Adrenal gland (tissue), 12 donors: Measurements from ENCODE around the gene TTC23L. TPM values are rescaled to one million over a fixed set of nuclear protein-coding genes. Genes with fewer than 3 reads are reported as not detected.

ENCODE experiments used
- DNase-seq, 7 donors: peaks; one replicate each; pipeline ENCODE4 v3.0.0-alpha.2; 2019 to 2020
- H3K27ac ChIP-seq, 5 donors: fragments of 200-600 bp; sonication (generic) in 4 of 5; 1 replicate in 3 of 5; 2 replicates in 2 of 5; pipeline versions ENCODE4 v1.5.1 to v1.8.0; 2016 to 2020; ENCODE audit warnings: mild to moderate bottlenecking in 1 of 5
- H3K27me3 ChIP-seq: fragments of 200-600 bp; 2 replicates; pipeline ENCODE4 v1.8.0; 2021
- H3K36me3 ChIP-seq, 2 donors: fragments of 200-600 bp; replicated peaks in 1 of 2; 1 replicate in 1 of 2; 2 replicates in 1 of 2; pipeline versions ENCODE4 v1.5.1 to v1.8.0; 2018 to 2022
- H3K4me1 ChIP-seq, 2 donors: fragments of 200-600 bp; replicated peaks in 1 of 2; 1 replicate in 1 of 2; 2 replicates in 1 of 2; pipeline versions ENCODE4 v1.5.1 to v1.8.0; 2018 to 2021
- H3K4me3 ChIP-seq, 4 donors: fragments of 200-600 bp; sonication (generic) in 3 of 4; one replicate each; pipeline ENCODE4 v1.5.1; 2016 to 2018
- H3K9me3 ChIP-seq, 3 donors: fragments of 200-600 bp; sonication (generic) in 1 of 3; replicated peaks in 1 of 3; 1 replicate in 2 of 3; 2 replicates in 1 of 3; pipeline versions ENCODE4 v1.5.1 to v1.8.0; 2016 to 2021
- POLR2A ChIP-seq, 2 donors: fragments of 450-650 bp; IDR thresholded peaks; one replicate each; pipeline ENCODE4 v1.6.1; 2017; ENCODE audit warnings: antibody characterized with exemption in 2 of 2, mild to moderate bottlenecking in 2 of 2, moderate library complexity in 1 of 2
- WGBS, 4 donors: extraction: QIAGEN DNeasy Blood & Tissue Kit in 2 of 4; methylation state at CpG; one replicate each; pipeline versions ENCODE4 v1.1.5 to v1.1.7; 2013 to 2017; 5-methylcytosine and 5-hydroxymethylcytosine counted together
- intact Hi-C, 2 donors: fragments of 100-400 bp; cut with DNase I; formaldehyde crosslinking; loops; one replicate each; pipeline versions ENCODE4 v1.14.1 to v1.15.0; 2022 to 2023
- polyA plus RNA-seq, 3 donors: library from polyadenylated mRNA; stranded (reverse); fragments of 200-250 nt in 2 of 3; fragments of 350-450 nt in 1 of 3; fragmentation: Illumina TruSeq in 1 of 3; extraction: RNeasy Lipid Tissue Mini Kit (QIAGEN cat#74804) in 1 of 3; gene quantifications; one replicate each; pipeline ENCODE4 v1.2.3, GENCODE V29; 2013 to 2014
- total RNA-seq, 9 donors: library from RNA; depleted of rRNA in 4 of 9; stranded (reverse); fragments of >200 nt in 4 of 9; fragments of 120-200 nt in 1 of 9; fragmentation: NEBNext Ultra II Directional in 1 of 9; extraction: Animal tissue kit (Norgen Biotek cat#: 25700) in 1 of 9; gene quantifications; one replicate each; pipeline versions ENCODE4 v1.1.0 to v1.2.4, GENCODE V29; 2013 to 2023
- TF ChIP-seq, protein P1 (sequence below), 6 experiments: fragments of 450-650 bp in 4 of 6; fragments of 200-600 bp in 2 of 6; sonication (generic) in 1 of 6; IDR thresholded peaks; 1 replicate in 5 of 6; 2 replicates in 1 of 6; pipeline versions ENCODE4 v1.5.1 to v1.8.0; 2016 to 2021; ENCODE audit warnings: antibody characterized with exemption in 6 of 6, mild to moderate bottlenecking in 2 of 6, moderate library complexity in 1 of 6
- donor health status: healthy with polysubstance abuse.
- donor health status: Bipolar disorder and iron deficiency.
- donor health status: DM: yes; HTN: yes; CAD: no.
- donor health status: DM: no; HTN: no; CAD: no.
- donor health status: DM: no; HTN: no; CAD: no.
- donor health status: DM: yes; HTN: yes; CAD: no.

Gene TTC23L
- total and polyA plus RNA-seq, 12 donors, result 0.40 to 4.8 (median 2.9) TPM; not detected in 2

DNA sequence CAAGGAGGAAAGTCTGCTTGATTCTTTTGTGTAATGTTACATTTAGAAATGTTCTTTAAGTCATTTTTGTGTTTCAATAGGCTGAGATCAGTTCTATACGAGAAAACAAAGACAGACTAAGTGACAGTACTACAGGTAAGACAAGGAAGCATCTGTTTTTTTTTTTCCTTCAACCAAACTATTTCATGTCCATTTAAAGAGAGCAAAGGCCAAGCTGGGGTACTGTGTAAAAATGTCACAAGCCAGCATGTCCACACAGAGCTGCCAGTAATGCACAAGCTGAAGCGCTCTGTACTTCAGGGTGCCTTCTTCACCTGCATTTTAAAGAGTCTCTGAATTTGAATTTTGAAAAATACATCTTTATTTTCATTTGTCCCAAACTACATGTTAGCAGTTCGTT lies 20.2 kb upstream of the TTC23L start:
- 91 to 96% (median 93%) methylated on average over 3 of the region's 3 CpGs for WGBS, 4 donors
- no peak for TF ChIP-seq POLR2A (IDR thresholded peaks at IDR 0.05)
- TF ChIP-seq, protein P1, sequence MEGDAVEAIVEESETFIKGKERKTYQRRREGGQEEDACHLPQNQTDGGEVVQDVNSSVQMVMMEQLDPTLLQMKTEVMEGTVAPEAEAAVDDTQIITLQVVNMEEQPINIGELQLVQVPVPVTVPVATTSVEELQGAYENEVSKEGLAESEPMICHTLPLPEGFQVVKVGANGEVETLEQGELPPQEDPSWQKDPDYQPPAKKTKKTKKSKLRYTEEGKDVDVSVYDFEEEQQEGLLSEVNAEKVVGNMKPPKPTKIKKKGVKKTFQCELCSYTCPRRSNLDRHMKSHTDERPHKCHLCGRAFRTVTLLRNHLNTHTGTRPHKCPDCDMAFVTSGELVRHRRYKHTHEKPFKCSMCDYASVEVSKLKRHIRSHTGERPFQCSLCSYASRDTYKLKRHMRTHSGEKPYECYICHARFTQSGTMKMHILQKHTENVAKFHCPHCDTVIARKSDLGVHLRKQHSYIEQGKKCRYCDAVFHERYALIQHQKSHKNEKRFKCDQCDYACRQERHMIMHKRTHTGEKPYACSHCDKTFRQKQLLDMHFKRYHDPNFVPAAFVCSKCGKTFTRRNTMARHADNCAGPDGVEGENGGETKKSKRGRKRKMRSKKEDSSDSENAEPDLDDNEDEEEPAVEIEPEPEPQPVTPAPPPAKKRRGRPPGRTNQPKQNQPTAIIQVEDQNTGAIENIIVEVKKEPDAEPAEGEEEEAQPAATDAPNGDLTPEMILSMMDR (IDR thresholded peaks at IDR 0.05), result no peak
- no peaks in the 10 kb centered on the region for H3K9me3 ChIP-seq
- no peaks in the 10 kb centered on the region for H3K36me3 ChIP-seq
- H3K27me3 ChIP-seq, result no peaks in the 10 kb centered on the region
- no peak overlapping the region for H3K4me3 ChIP-seq
- intact Hi-C loops, result no loop called here
- peaks cover 0 to 4% of the 10 kb centered on the region in 2 donors for H3K4me1 ChIP-seq
- DNase-seq, result no peak
- no peak overlapping the region for H3K27ac ChIP-seq

DNA sequence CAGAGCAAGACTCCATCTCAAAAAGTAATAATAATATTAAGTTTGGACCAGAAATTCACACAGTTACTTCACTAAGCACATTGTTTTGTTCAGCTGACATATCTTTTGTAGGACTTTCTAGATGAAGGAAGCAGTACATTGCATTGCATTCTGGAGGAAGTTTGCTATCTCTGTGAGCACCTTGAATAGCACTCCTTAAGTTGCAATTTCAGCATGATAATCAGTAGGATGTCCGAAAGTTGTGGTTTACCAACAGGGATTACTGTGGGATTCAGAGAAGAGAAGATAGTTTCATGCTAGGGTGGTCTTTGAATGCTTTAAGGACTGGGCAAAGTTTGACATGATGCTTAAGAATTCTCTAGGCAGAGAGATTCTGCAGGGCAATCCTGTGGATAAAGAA lies 18.4 kb upstream of the TTC23L start:
- intact Hi-C loops, result no loop called here
- WGBS, 4 donors, result 94 to 100% (median 95%) methylated on average over 1 of the region's 1 CpG
- no peak overlapping the region for H3K27ac ChIP-seq
- no peaks in the 10 kb centered on the region for H3K9me3 ChIP-seq
- no peaks in the 10 kb centered on the region for H3K27me3 ChIP-seq
- H3K4me3 ChIP-seq, result no peak overlapping the region
- peaks cover 0 to 4% of the 10 kb centered on the region in 2 donors for H3K4me1 ChIP-seq
- H3K36me3 ChIP-seq, result peaks cover 0 to 5% of the 10 kb centered on the region in 2 donors
- TF ChIP-seq, protein P1 (IDR thresholded peaks at IDR 0.05), result no peak
- TF ChIP-seq POLR2A (IDR thresholded peaks at IDR 0.05), result no peak
- DNase-seq, result no peak

DNA sequence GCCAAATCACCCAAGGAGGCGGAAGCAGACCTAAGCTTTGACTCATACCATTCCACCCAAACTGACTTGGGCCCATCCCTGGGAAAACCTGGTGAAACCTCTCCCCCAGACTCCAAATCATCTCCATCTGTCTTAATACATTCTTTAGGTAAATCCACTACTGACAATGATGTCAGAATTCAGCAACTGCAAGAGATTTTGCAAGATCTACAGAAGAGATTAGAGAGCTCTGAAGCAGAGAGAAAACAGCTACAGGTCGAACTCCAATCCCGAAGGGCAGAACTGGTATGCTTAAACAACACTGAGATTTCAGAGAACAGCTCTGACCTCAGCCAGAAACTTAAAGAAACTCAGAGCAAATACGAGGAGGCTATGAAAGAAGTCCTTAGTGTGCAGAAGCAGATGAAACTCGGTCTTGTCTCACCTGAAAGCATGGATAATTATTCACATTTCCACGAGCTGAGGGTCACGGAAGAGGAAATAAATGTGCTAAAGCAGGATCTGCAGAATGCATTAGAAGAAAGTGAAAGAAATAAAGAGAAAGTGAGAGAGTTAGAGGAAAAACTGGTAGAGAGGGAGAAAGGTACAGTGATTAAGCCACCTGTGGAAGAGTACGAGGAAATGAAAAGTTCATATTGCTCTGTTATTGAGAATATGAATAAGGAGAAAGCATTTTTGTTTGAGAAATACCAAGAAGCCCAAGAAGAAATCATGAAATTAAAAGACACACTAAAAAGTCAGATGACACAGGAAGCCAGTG lies 15.8 kb upstream of the TTC23L start:
- TF ChIP-seq POLR2A (IDR thresholded peaks at IDR 0.05), result no peak
- TF ChIP-seq, protein P1 (IDR thresholded peaks at IDR 0.05), result no peak
- Histone ChIP-seq H3K36me3 (peaks cover 0 to 13% of the 10 kb centered on the region in 2 donors), H3K4me1 (peaks cover 0 to 4% of the 10 kb centered on the region in 2 donors), H3K9me3 (no peaks in the 10 kb centered on the region), H3K4me3 (no peak overlapping the region), H3K27me3 (no peaks in the 10 kb centered on the region), H3K27ac (no peak overlapping the region)
- intact Hi-C loops, result no loop called here
- 93 to 96% (median 95%) methylated on average over 8 of the region's 8 CpGs for WGBS, 4 donors
- no peak for DNase-seq

DNA sequence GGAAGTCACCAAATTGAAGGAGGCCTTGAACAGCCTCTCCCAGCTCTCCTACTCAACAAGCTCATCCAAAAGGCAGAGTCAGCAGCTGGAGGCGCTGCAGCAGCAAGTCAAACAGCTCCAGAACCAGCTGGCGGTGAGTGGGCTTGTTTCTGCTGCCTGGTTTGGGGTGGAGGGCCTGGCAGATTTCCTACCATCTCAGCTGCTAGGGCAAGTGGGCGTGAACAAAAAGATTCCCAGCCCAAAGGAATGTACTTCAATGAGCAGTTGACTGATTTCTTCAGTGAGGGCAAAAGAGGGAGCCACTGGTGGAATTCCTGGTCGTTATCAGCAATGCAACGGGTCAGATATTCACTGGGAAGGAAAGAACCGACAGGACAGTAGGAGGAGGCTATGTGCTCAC lies 12.6 kb upstream of the TTC23L start:
- H3K9me3 ChIP-seq, result no peaks in the 10 kb centered on the region
- no peak overlapping the region for H3K4me3 ChIP-seq
- intact Hi-C loops, result no loop called here
- DNase-seq, result no peak
- TF ChIP-seq POLR2A (IDR thresholded peaks at IDR 0.05), result no peak
- TF ChIP-seq, protein P1 (IDR thresholded peaks at IDR 0.05), result no peak
- WGBS, 4 donors, result 62 to 93% (median 71%) methylated on average over 6 of the region's 6 CpGs
- H3K27me3 ChIP-seq, result no peaks in the 10 kb centered on the region
- H3K4me1 ChIP-seq, result peaks cover 0 to 2% of the 10 kb centered on the region in 2 donors
- H3K27ac ChIP-seq, result no peak overlapping the region
- H3K36me3 ChIP-seq, result peaks cover 0 to 24% of the 10 kb centered on the region in 2 donors
